GM12878 (cell line): ENCODE data around the gene ATP1A1. TPM values are rescaled to one million over a fixed set of nuclear protein-coding genes. Genes with fewer than 3 reads are reported as not detected.

Experiments
- ATAC-seq: fragments of 200-7000 bp; cut with Tn5 transposase; 3 replicates; pipeline ENCODE4 v1.9.1; 2020; ENCODE audit warnings: mild to moderate bottlenecking, moderate library complexity
- BruUV-seq: library from RNA; stranded (reverse); fragments of 400-500 nt; replicated peaks from 2 replicates; lab custom pipeline; 2021; lab: Mats Ljungman, UMichigan
- CTCF ChIA-PET: fragments of 300-600 bp; sonication (Branson Sonifier 250); formaldehyde crosslinking; extraction: SDS; loops from one replicate; lab custom pipeline; 2021; ENCODE audit warnings: inconsistent platforms; lab: Yijun Ruan, JAX
- POLR2A ChIA-PET: fragments of 350-600 bp; formaldehyde crosslinking; extraction: SDS; loops from one replicate; lab custom pipeline; 2021; ENCODE audit warnings: inconsistent platforms; lab: Charles Lee
- RAD21 ChIA-PET: fragments of 300-600 bp; sonication (Branson Sonifier 250); formaldehyde crosslinking; loops from one replicate; lab custom pipeline; 2023; ENCODE audit warnings: antibody characterized with exemption; ENCODE audit not compliant: unreplicated experiment; lab: Charles Lee
- SMC1A ChIA-PET: fragments of 300-600 bp; sonication (Branson Sonifier 250); formaldehyde crosslinking; loops from one replicate; lab custom pipeline; 2023; ENCODE audit not compliant: unreplicated experiment, uncharacterized antibody; lab: Charles Lee
- DNase-seq: peaks from one replicate; pipeline ENCODE4 v3.0.0-alpha.2; 2011; ENCODE audit warnings: low read depth, low spot score
- FAIRE-seq: peaks from 3 replicates; lab custom pipeline; 2011; peaks lifted over from hg19 to GRCh38; lab: Jason Lieb, UNC
- H2AFZ ChIP-seq: 2 replicates; pipeline ENCODE4 v1.6.0; 2011; ENCODE audit warnings: low read depth, low read length, control low read depth; ENCODE audit not compliant: control insufficient read depth
- H3K27ac ChIP-seq: 2 replicates; pipeline ENCODE4 v1.5.1; 2011; ENCODE audit warnings: control low read depth; ENCODE audit not compliant: control insufficient read depth, insufficient read depth
- H3K27me3 ChIP-seq, 2 experiments: replicated peaks in 1 of 2; 2 replicates each; pipeline versions ENCODE4 v1.6.0 to v1.6.1; 2011; ENCODE audit warnings: low read length in 1 of 2; ENCODE audit not compliant: control insufficient read depth in 2 of 2, insufficient read depth in 2 of 2
- H3K36me3 ChIP-seq, 2 experiments: 2 replicates each; pipeline ENCODE4 v1.5.1; 2011; ENCODE audit warnings: low read length in 1 of 2; ENCODE audit not compliant: control insufficient read depth in 2 of 2, insufficient read depth in 2 of 2
- H3K4me1 ChIP-seq: 2 replicates; pipeline ENCODE4 v1.6.1; 2011; ENCODE audit warnings: mild to moderate bottlenecking, low read length, moderate library complexity, mixed read lengths; ENCODE audit not compliant: control insufficient read depth, insufficient read depth
- H3K4me2 ChIP-seq: 2 replicates; pipeline ENCODE4 v1.6.0; 2011; ENCODE audit warnings: control low read depth; ENCODE audit not compliant: control insufficient read depth, insufficient read depth
- H3K4me3 ChIP-seq: fragments of 200-600 bp; sonication (generic); 2 replicates; pipeline ENCODE4 v1.5.1; 2016
- H3K79me2 ChIP-seq: 2 replicates; pipeline ENCODE4 v1.6.0; 2011; ENCODE audit warnings: low read length; ENCODE audit not compliant: control insufficient read depth, insufficient read depth
- H3K9ac ChIP-seq: 2 replicates; pipeline ENCODE4 v1.8.0; 2011; ENCODE audit warnings: low read length, control low read depth, mixed read lengths; ENCODE audit not compliant: control insufficient read depth, insufficient read depth
- H3K9me3 ChIP-seq: replicated peaks from 3 replicates; pipeline ENCODE4 v1.5.1; 2011; ENCODE audit warnings: mild to moderate bottlenecking, low read length; ENCODE audit not compliant: control insufficient read depth, insufficient read depth
- H4K20me1 ChIP-seq: 2 replicates; pipeline ENCODE4 v1.6.0; 2011; ENCODE audit not compliant: control insufficient read depth, insufficient read depth
- CBX3 ChIP-seq: fragments of 200-600 bp; sonication (generic); IDR thresholded peaks from 2 replicates; pipeline ENCODE4 v1.6.1; 2016; ENCODE audit warnings: low read depth, borderline replicate concordance
- CREB1 ChIP-seq: IDR thresholded peaks from 2 replicates; pipeline ENCODE4 v1.6.1; 2012; ENCODE audit warnings: low read depth, mild to moderate bottlenecking, inconsistent platforms
- EGR1 ChIP-seq, 2 experiments: IDR thresholded peaks; 1 replicate in 1 of 2; 2 replicates in 1 of 2; pipeline ENCODE4 v1.6.1; 2011 to 2012; ENCODE audit warnings: low read depth in 2 of 2, low read length in 2 of 2, borderline replicate concordance in 1 of 2, mild to moderate bottlenecking in 1 of 2, moderate library complexity in 1 of 2
- IKZF1 ChIP-seq: fragments of 450-650 bp; conservative IDR thresholded peaks from 2 replicates; pipeline ENCODE4 v1.6.1; 2017; ENCODE audit warnings: antibody characterized with exemption, mild to moderate bottlenecking
- JUNB ChIP-seq: IDR thresholded peaks from 2 replicates; pipeline ENCODE4 v1.6.1; 2016; ENCODE audit warnings: antibody characterized with exemption, mild to moderate bottlenecking
- NR2F1 ChIP-seq: fragments of 450-650 bp; conservative IDR thresholded peaks from 2 replicates; pipeline ENCODE4 v1.6.1; 2017; ENCODE audit warnings: mild to moderate bottlenecking
- RAD51 ChIP-seq: fragments of 450-650 bp; IDR thresholded peaks from 2 replicates; pipeline ENCODE4 v1.6.1; 2016; ENCODE audit warnings: moderate library complexity, mild to moderate bottlenecking, inconsistent platforms
- SMAD1 ChIP-seq: fragments of 450-650 bp; IDR thresholded peaks from 2 replicates; pipeline ENCODE4 v1.6.1; 2018; ENCODE audit warnings: mild to moderate bottlenecking, low read depth; ENCODE audit not compliant: partially characterized antibody
- TARDBP ChIP-seq: IDR thresholded peaks from 2 replicates; pipeline ENCODE4 v1.6.1; 2016; ENCODE audit warnings: borderline replicate concordance
- ZNF384 ChIP-seq: IDR thresholded peaks from 2 replicates; pipeline ENCODE4 v1.6.1; 2012; ENCODE audit warnings: low read depth, mild to moderate bottlenecking, low read length, improper control_type of control experiment, borderline replicate concordance
- WGBS: methylation state at CpG from one replicate; pipeline ENCODE4 v1.1.6; 2016; ENCODE audit warnings: low lambda C conversion rate; ENCODE audit not compliant: insufficient replicate concordance, insufficient coverage; ENCODE audit errors: missing lambda C conversion rate; 5-methylcytosine and 5-hydroxymethylcytosine counted together
- in situ Hi-C: fragments of 300-500 bp; cut with MboI; formaldehyde crosslinking; loops from 9 replicates; pipeline ENCODE4 v1.14.3; 2018; ENCODE audit warnings: mixed read lengths
- intact Hi-C: fragments of 100-400 bp; cut with micrococcal nuclease; formaldehyde crosslinking; loops from one replicate; pipeline ENCODE4 v1.14.2; 2022; ENCODE audit not compliant: unreplicated experiment
- polyA plus RNA-seq, 11 experiments: library from polyadenylated mRNA; depleted of rRNA in 4 of 11; unstranded in 6 of 11; stranded (reverse) in 5 of 11; fragments of >200 nt; fragmentation: Nextera tagmentation in 4 of 11; fragmentation: Illumina TruSeq in 1 of 11; extraction: Ambion mirVana in 4 of 11; extraction: Trizol in 1 of 11; gene quantifications; 1 replicate in 1 of 11; 2 replicates in 10 of 11; pipeline versions ENCODE4 v1.2.1 to v1.2.3, GENCODE V29; 2011 to 2016; ENCODE audit warnings: inconsistent platforms in 2 of 11, missing spikeins in 2 of 11, low read depth in 1 of 11
- total RNA-seq, 4 experiments: library from RNA; depleted of rRNA in 3 of 4; stranded (reverse); fragments of >200 nt in 3 of 4; fragmentation: Illumina TruSeq in 1 of 4; extraction: Trizol in 1 of 4; gene quantifications; 2 replicates each; pipeline versions ENCODE4 v1.2.1 to v1.2.3, GENCODE V29; 2013 to 2021
- TF ChIP-seq, protein P1 (sequence below): fragments of 150-350 bp; IDR thresholded peaks from 2 replicates; pipeline ENCODE4 v1.6.1; 2016; ENCODE audit warnings: low read depth, low read length

Gene ATP1A1
- total and polyA plus RNA-seq, 10 of the 15 experiments (the other 5 are each of a cell fraction or from before 2014, with no cell fraction given) = 113 to 566 (median 313) TPM

GRCh38 chr1:116361648-116362047, 11.4 kb upstream of the ATP1A1 start:
- Histone ChIP-seq H4K20me1 (no peaks in the 10 kb centered on the region), H3K9ac (no peak overlapping the region), H3K9me3 (no peaks in the 10 kb centered on the region), H3K27me3 (no peaks in the 10 kb centered on the region), H3K4me3 (no peak overlapping the region), H2AFZ (no peak overlapping the region), H3K79me2 (no peaks in the 10 kb centered on the region), H3K4me1 (no peaks in the 10 kb centered on the region), H3K36me3 (no peaks in the 10 kb centered on the region), H3K4me2 (no peak overlapping the region)
- intact Hi-C loops (no loop called here), in situ Hi-C loops (loop anchor here (5.0 kb wide), 1 partner anchor 121 kb away; no protein-coding TSS in a partner anchor)
- ChIA-PET SMC1A (interaction anchor here (0.6 kb wide), 1 partner anchor 124 kb away, joined by 4 read pairs; no protein-coding TSS in a partner anchor), POLR2A (no interaction called here), CTCF (no interaction called here)
- BruUV-seq = no TSS peak
- DNase-seq (no peak), ATAC-seq (no peak), FAIRE-seq (no peak)
- WGBS = 65% methylated on average over 3 of the region's 3 CpGs
- TF ChIP-seq IKZF1 (no peak), EGR1 (IDR thresholded peaks at IDR 0.05; ENCODE audit: borderline replicate concordance in 1 of 2, low read depth in 2 of 2, low read length in 2 of 2) (no peak), CBX3 (no peak), CREB1 (no peak), SMAD1 (no peak), TARDBP (no peak), RAD51 (no peak), ZNF384 (no peak), NR2F1 (no peak), JUNB (no peak)
- TF ChIP-seq, protein P1, sequence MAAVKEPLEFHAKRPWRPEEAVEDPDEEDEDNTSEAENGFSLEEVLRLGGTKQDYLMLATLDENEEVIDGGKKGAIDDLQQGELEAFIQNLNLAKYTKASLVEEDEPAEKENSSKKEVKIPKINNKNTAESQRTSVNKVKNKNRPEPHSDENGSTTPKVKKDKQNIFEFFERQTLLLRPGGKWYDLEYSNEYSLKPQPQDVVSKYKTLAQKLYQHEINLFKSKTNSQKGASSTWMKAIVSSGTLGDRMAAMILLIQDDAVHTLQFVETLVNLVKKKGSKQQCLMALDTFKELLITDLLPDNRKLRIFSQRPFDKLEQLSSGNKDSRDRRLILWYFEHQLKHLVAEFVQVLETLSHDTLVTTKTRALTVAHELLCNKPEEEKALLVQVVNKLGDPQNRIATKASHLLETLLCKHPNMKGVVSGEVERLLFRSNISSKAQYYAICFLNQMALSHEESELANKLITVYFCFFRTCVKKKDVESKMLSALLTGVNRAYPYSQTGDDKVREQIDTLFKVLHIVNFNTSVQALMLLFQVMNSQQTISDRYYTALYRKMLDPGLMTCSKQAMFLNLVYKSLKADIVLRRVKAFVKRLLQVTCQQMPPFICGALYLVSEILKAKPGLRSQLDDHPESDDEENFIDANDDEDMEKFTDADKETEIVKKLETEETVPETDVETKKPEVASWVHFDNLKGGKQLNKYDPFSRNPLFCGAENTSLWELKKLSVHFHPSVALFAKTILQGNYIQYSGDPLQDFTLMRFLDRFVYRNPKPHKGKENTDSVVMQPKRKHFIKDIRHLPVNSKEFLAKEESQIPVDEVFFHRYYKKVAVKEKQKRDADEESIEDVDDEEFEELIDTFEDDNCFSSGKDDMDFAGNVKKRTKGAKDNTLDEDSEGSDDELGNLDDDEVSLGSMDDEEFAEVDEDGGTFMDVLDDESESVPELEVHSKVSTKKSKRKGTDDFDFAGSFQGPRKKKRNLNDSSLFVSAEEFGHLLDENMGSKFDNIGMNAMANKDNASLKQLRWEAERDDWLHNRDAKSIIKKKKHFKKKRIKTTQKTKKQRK = no peak
- TF ChIP-seq, all 136 proteins: peak for 0
- no peak overlapping the region for H3K27ac ChIP-seq
- RAD21 ChIA-PET = no interaction called here
